H1 (cell line): Measurements from ENCODE around the gene TBX18. TPM values are rescaled to one million over a fixed set of nuclear protein-coding genes. Genes with fewer than 3 reads are reported as not detected.

Experiments used
- BACH1 ChIP-seq: IDR thresholded peaks from 2 replicates; pipeline ENCODE4 v1.6.1; 2012; ENCODE audit warnings: low read length, improper control_type of control experiment
- CTBP2 ChIP-seq: IDR thresholded peaks from 2 replicates; pipeline ENCODE4 v1.7.0; 2011; ENCODE audit warnings: borderline replicate concordance, mild to moderate bottlenecking, moderate library complexity, mixed read lengths, low read length; ENCODE audit not compliant: insufficient read depth, insufficient read length
- CTCF ChIP-seq, 3 experiments: IDR thresholded peaks; 1 replicate in 2 of 3; 2 replicates in 1 of 3; pipeline versions ENCODE4 v1.5.1 to v1.6.1; 2011; ENCODE audit warnings: low read length in 3 of 3, mild to moderate bottlenecking in 3 of 3, inconsistent platforms in 2 of 3, low read depth in 1 of 3, moderate library complexity in 1 of 3; ENCODE audit not compliant: insufficient read depth in 1 of 3; ENCODE audit errors: control extremely low read depth in 1 of 3
- GABPA ChIP-seq: IDR thresholded peaks from 2 replicates; pipeline ENCODE4 v1.6.1; 2011; ENCODE audit warnings: mild to moderate bottlenecking, low read length, moderate library complexity, borderline replicate concordance; ENCODE audit not compliant: insufficient read depth
- JUN ChIP-seq: IDR thresholded peaks from 2 replicates; pipeline ENCODE4 v1.6.1; 2011; ENCODE audit warnings: low read depth, mild to moderate bottlenecking, improper control_type of control experiment, low read length
- JUND ChIP-seq: IDR thresholded peaks from 2 replicates; pipeline ENCODE4 v1.6.1; 2011; ENCODE audit warnings: mild to moderate bottlenecking, improper control_type of control experiment, low read length
- NRF1 ChIP-seq: IDR thresholded peaks from 2 replicates; pipeline ENCODE4 v1.6.1; 2011; ENCODE audit warnings: mild to moderate bottlenecking, low read depth, low read length, improper control_type of control experiment
- PHF8 ChIP-seq: fragments of 200-600 bp; sonication (generic); conservative IDR thresholded peaks from 2 replicates; pipeline ENCODE4 v1.7.1; 2012; ENCODE audit warnings: low read depth, mild to moderate bottlenecking, inconsistent platforms, low read length, moderate library complexity
- SIRT6 ChIP-seq: IDR thresholded peaks from one replicate; pipeline ENCODE4 v1.7.1; 2012; ENCODE audit warnings: low read length, inconsistent platforms
- polyA plus RNA-seq, 7 experiments: library from polyadenylated mRNA; depleted of rRNA in 3 of 7; stranded (reverse) in 5 of 7; unstranded in 2 of 7; fragments of >200 nt in 5 of 7; fragments of 200-250 nt in 2 of 7; gene quantifications; 1 replicate in 5 of 7; 2 replicates in 1 of 7; 4 replicates in 1 of 7; pipeline versions ENCODE4 v1.2.1 to v1.2.3, GENCODE V29; 2011 to 2013; ENCODE audit warnings: missing spikeins in 2 of 7, mixed read lengths in 2 of 7
- total RNA-seq: library from RNA; stranded (reverse); fragmentation: NEBNext Ultra II Directional; extraction: Animal tissue kit (Norgen Biotek cat#: 25700); gene quantifications from 2 replicates; pipeline ENCODE4 v1.2.1, GENCODE V29; 2021
- TF ChIP-seq, protein P1 (sequence below): IDR thresholded peaks from 2 replicates; pipeline ENCODE4 v1.6.1; 2011; ENCODE audit warnings: low read depth, mild to moderate bottlenecking, low read length; ENCODE audit not compliant: insufficient read depth

TBX18 gene
- total and polyA plus RNA-seq, 2 of the 8 experiments (the other 6 are each of a cell fraction or from before 2014, with no cell fraction given), result 0.02 TPM; not detected in 1

- TF ChIP-seq CTCF (IDR thresholded peaks at IDR 0.05; ENCODE audit: control extremely low read depth in 1 of 3, insufficient read depth in 1 of 3, low read depth in 1 of 3, low read length in 3 of 3), result no peak
- no peak for TF ChIP-seq JUN
- no peak for TF ChIP-seq BACH1
- TF ChIP-seq SIRT6, result no peak
- TF ChIP-seq NRF1, result no peak
- no peak for TF ChIP-seq GABPA
- TF ChIP-seq, protein P1, sequence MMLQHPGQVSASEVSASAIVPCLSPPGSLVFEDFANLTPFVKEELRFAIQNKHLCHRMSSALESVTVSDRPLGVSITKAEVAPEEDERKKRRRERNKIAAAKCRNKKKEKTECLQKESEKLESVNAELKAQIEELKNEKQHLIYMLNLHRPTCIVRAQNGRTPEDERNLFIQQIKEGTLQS, result no peak
- no peak for TF ChIP-seq CTBP2
- no peak for TF ChIP-seq PHF8
- TF ChIP-seq JUND, result no peak
Measured at GRCh38 chr6:84645563-84646266, 118.7 kb downstream of the TBX18 start (continued).
